Upper lobe of left lung (tissue), 4 donors: Measurements from ENCODE around the gene AKR7A3.

Experiments used
- CTCF ChIP-seq, 6 experiments: fragments of 450-650 bp in 4 of 6; fragments of 200-600 bp in 2 of 6; sonication (generic) in 2 of 6; IDR thresholded peaks; one replicate each; pipeline ENCODE4 v1.5.1; 2016 to 2019; ENCODE audit warnings: antibody characterized with exemption in 6 of 6
- POLR2A ChIP-seq, 4 donors: fragments of 450-650 bp; IDR thresholded peaks; one replicate each; pipeline ENCODE4 v1.5.1; 2016 to 2017; ENCODE audit warnings: antibody characterized with exemption in 4 of 4, mild to moderate bottlenecking in 2 of 4
- POLR2AphosphoS5 ChIP-seq, 2 donors: sonication (generic); formaldehyde crosslinking; IDR thresholded peaks; one replicate each; pipeline ENCODE4 v1.5.1; 2017; ENCODE audit warnings: antibody characterized with exemption in 2 of 2

GRCh38 chr1:19313636-19313959 lies 25.0 kb upstream of the AKR7A3 start:
- TF ChIP-seq CTCF (IDR thresholded peaks at IDR 0.05) (no peak), POLR2A (IDR thresholded peaks at IDR 0.05) (no peak), POLR2AphosphoS5 (IDR thresholded peaks at IDR 0.05) (no peak)
